CD14-positive monocyte (primary cell): Measurements from ENCODE around the gene STX8. TPM values are rescaled to one million over a fixed set of nuclear protein-coding genes. Genes with fewer than 3 reads are reported as not detected.

Experiments
- DNase-seq, 3 donors: peaks; one replicate each; pipeline ENCODE4 v3.0.0-alpha.2; 2011 to 2022
- H2AFZ ChIP-seq: 2 replicates; pipeline ENCODE4 v1.6.0; 2012; ENCODE audit warnings: mild to moderate bottlenecking, low read depth, low read length, inconsistent platforms; ENCODE audit not compliant: insufficient read depth, poor library complexity, severe bottlenecking
- H3K27ac ChIP-seq, 2 donors: 1 replicate in 1 of 2; 2 replicates in 1 of 2; pipeline ENCODE4 v1.5.1; 2012 to 2013; ENCODE audit warnings: low read length in 2 of 2, control low read depth in 1 of 2, inconsistent platforms in 1 of 2, low read depth in 1 of 2, mild to moderate bottlenecking in 1 of 2
- H3K27me3 ChIP-seq, 2 donors: one replicate each; pipeline versions ENCODE4 v1.6.0 to v1.6.1; 2011 to 2013; ENCODE audit warnings: low read length in 2 of 2; ENCODE audit not compliant: control insufficient read depth in 2 of 2, insufficient read depth in 2 of 2
- H3K36me3 ChIP-seq, 2 donors: replicated peaks in 1 of 2; 1 replicate in 1 of 2; 2 replicates in 1 of 2; pipeline versions ENCODE4 v1.5.1 to v1.6.1; 2012 to 2013; ENCODE audit warnings: low read length in 2 of 2, control low read depth in 1 of 2, inconsistent platforms in 1 of 2, mild to moderate bottlenecking in 1 of 2; ENCODE audit not compliant: insufficient read depth in 2 of 2, control insufficient read depth in 1 of 2
- H3K4me1 ChIP-seq, 2 donors: 1 replicate in 1 of 2; 2 replicates in 1 of 2; pipeline versions ENCODE4 v1.5.1 to v1.6.1; 2012 to 2013; ENCODE audit warnings: low read length in 2 of 2, control low read depth in 1 of 2, inconsistent platforms in 1 of 2, mild to moderate bottlenecking in 1 of 2, moderate library complexity in 1 of 2; ENCODE audit not compliant: insufficient read depth in 2 of 2, control insufficient read depth in 1 of 2
- H3K4me2 ChIP-seq: replicated peaks from 2 replicates; pipeline ENCODE3; 2012; ENCODE audit warnings: low read length, moderate library complexity, mild to moderate bottlenecking; ENCODE audit not compliant: poor library complexity, severe bottlenecking; ENCODE audit errors: extremely low read depth
- H3K4me3 ChIP-seq, 3 experiments: fragments of 200-600 bp in 1 of 3; sonication (generic) in 1 of 3; replicated peaks in 1 of 3; 1 replicate in 2 of 3; 2 replicates in 1 of 3; pipeline ENCODE4 v1.5.1; 2011 to 2013; ENCODE audit warnings: low read length in 3 of 3, mild to moderate bottlenecking in 3 of 3, control low read depth in 2 of 3, low read depth in 2 of 3, inconsistent platforms in 1 of 3, moderate library complexity in 1 of 3
- H3K79me2 ChIP-seq: 2 replicates; pipeline ENCODE4 v1.6.0; 2012; ENCODE audit warnings: mild to moderate bottlenecking, control low read depth, inconsistent platforms, low read length, moderate library complexity; ENCODE audit not compliant: insufficient read depth
- H3K9ac ChIP-seq: 2 replicates; pipeline ENCODE4 v1.6.0; 2017; ENCODE audit warnings: low read length, mild to moderate bottlenecking; ENCODE audit not compliant: insufficient read depth, poor library complexity, severe bottlenecking
- H3K9me3 ChIP-seq, 2 donors: replicated peaks in 1 of 2; 1 replicate in 1 of 2; 2 replicates in 1 of 2; pipeline versions ENCODE4 v1.5.1 to v1.6.1; 2012 to 2013; ENCODE audit warnings: low read length in 2 of 2, control low read depth in 1 of 2; ENCODE audit not compliant: control insufficient read depth in 1 of 2, insufficient read depth in 1 of 2
- H4K20me1 ChIP-seq: 2 replicates; pipeline ENCODE4 v1.6.0; 2012; ENCODE audit warnings: mild to moderate bottlenecking, low read length, control low read depth, moderate library complexity; ENCODE audit not compliant: insufficient read depth
- H3K27ac Mint-ChIP-seq, 7 donors: one replicate each; pipeline ENCODE4 v1.8.0; 2020; ENCODE audit warnings: mild to moderate bottlenecking in 7 of 7, mixed read lengths in 7 of 7, moderate library complexity in 6 of 7, inconsistent platforms in 2 of 7
- H3K27me3 Mint-ChIP-seq, 3 donors: one replicate each; pipeline ENCODE4 v1.8.0; 2021 to 2022; ENCODE audit warnings: low read depth in 3 of 3, mild to moderate bottlenecking in 3 of 3, mixed read lengths in 3 of 3, moderate library complexity in 3 of 3, inconsistent platforms in 1 of 3
- H3K36me3 Mint-ChIP-seq, 2 donors: one replicate each; pipeline ENCODE4 v1.8.0; 2020; ENCODE audit warnings: mixed read lengths in 2 of 2, inconsistent platforms in 1 of 2, mild to moderate bottlenecking in 1 of 2
- H3K4me1 Mint-ChIP-seq: one replicate; pipeline ENCODE4 v1.8.0; 2020; ENCODE audit warnings: mild to moderate bottlenecking, mixed read lengths
- H3K4me3 Mint-ChIP-seq, 2 donors: one replicate each; pipeline ENCODE4 v1.8.0; 2020; ENCODE audit warnings: mild to moderate bottlenecking in 2 of 2, mixed read lengths in 2 of 2, moderate library complexity in 1 of 2
- H3K9me3 Mint-ChIP-seq, 7 donors: one replicate each; pipeline ENCODE4 v1.8.0; 2020 to 2022; ENCODE audit warnings: mixed read lengths in 7 of 7, mild to moderate bottlenecking in 6 of 7, moderate library complexity in 6 of 7, inconsistent platforms in 2 of 7
- CTCF ChIP-seq: fragments of 200-600 bp; IDR thresholded peaks from one replicate; pipeline ENCODE4 v1.8.0; 2022; ENCODE audit warnings: antibody characterized with exemption, mild to moderate bottlenecking
- WGBS: methylation state at CpG from one replicate; pipeline ENCODE4 v1.1.5; 2013; ENCODE audit warnings: missing lambda C conversion rate; ENCODE audit not compliant: insufficient coverage; 5-methylcytosine and 5-hydroxymethylcytosine counted together
- intact Hi-C, 2 donors: fragments of 100-400 bp; cut with micrococcal nuclease; formaldehyde crosslinking; loops; one replicate each; pipeline versions ENCODE4 v1.15.0 to v1.15.1; 2023
- polyA plus RNA-seq, 3 donors: library from polyadenylated mRNA; depleted of rRNA in 1 of 3; unstranded in 2 of 3; stranded (reverse) in 1 of 3; fragments of 300-500 nt in 2 of 3; fragments of >200 nt in 1 of 3; fragmentation: Illumina TruSeq in 2 of 3; gene quantifications; 1 replicate in 2 of 3; 2 replicates in 1 of 3; pipeline ENCODE4 v1.2.3, GENCODE V29; 2012 to 2021

Gene STX8
- polyA plus RNA-seq, 3 donors = 44.4 to 170 (median 142) TPM

GRCh38 chr17:9332132-9332494 lies 243.5 kb downstream of the STX8 start:
- H3K27me3 Mint-ChIP-seq = peaks cover 0 to 1% (median 0%) of the 10 kb centered on the region in 3 donors
- Histone ChIP-seq H3K27me3 (no peaks in the 10 kb centered on the region), H3K4me1 (no peaks in the 10 kb centered on the region), H2AFZ (no peak overlapping the region), H3K4me2 (no peak overlapping the region), H3K79me2 (no peaks in the 10 kb centered on the region), H4K20me1 (no peaks in the 10 kb centered on the region), H3K36me3 (peaks cover 0 to 8% of the 10 kb centered on the region in 2 donors), H3K27ac (no peak overlapping the region), H3K4me3 (no peak overlapping the region), H3K9ac (no peak overlapping the region), H3K9me3 (peaks cover 8 to 18% of the 10 kb centered on the region in 2 donors)
- H3K4me3 Mint-ChIP-seq = no peak overlapping the region
- H3K36me3 Mint-ChIP-seq = peaks cover 2 to 6% of the 10 kb centered on the region in 2 donors
- 96% methylated on average over 4 of the region's 6 CpGs for WGBS
- H3K4me1 Mint-ChIP-seq = peaks cover 5% of the 10 kb centered on the region
- peaks cover 11 to 27% (median 17%) of the 10 kb centered on the region in 7 donors for H3K9me3 Mint-ChIP-seq
- DNase-seq = no peak
- intact Hi-C loops = no loop called here
- H3K27ac Mint-ChIP-seq = no peak overlapping the region
- no peak for TF ChIP-seq CTCF

GRCh38 chr17:9331279-9332131 lies 244.1 kb downstream of the STX8 start:
- peaks cover 3 to 6% of the 10 kb centered on the region in 2 donors for H3K36me3 Mint-ChIP-seq
- peaks cover 11 to 27% (median 17%) of the 10 kb centered on the region in 7 donors for H3K9me3 Mint-ChIP-seq
- no peak for TF ChIP-seq CTCF
- 97% methylated on average over 13 of the region's 16 CpGs for WGBS
- no peak overlapping the region for H3K27ac Mint-ChIP-seq
- H3K4me3 Mint-ChIP-seq = no peak overlapping the region
- Histone ChIP-seq H4K20me1 (no peaks in the 10 kb centered on the region), H3K9me3 (peaks cover 8 to 18% of the 10 kb centered on the region in 2 donors), H2AFZ (no peak overlapping the region), H3K9ac (no peak overlapping the region), H3K27ac (no peak overlapping the region), H3K27me3 (no peaks in the 10 kb centered on the region), H3K79me2 (no peaks in the 10 kb centered on the region), H3K4me3 (no peak overlapping the region), H3K36me3 (peaks cover 0 to 8% of the 10 kb centered on the region in 2 donors), H3K4me2 (no peak overlapping the region), H3K4me1 (no peaks in the 10 kb centered on the region)
- intact Hi-C loops = no loop called here
- DNase-seq = no peak
- H3K27me3 Mint-ChIP-seq = peaks cover 0 to 3% (median 1%) of the 10 kb centered on the region in 3 donors
- peaks cover 2% of the 10 kb centered on the region for H3K4me1 Mint-ChIP-seq
